K562 (cell line): Measurements from ENCODE around the gene MXRA7. TPM values are rescaled to one million over a fixed set of nuclear protein-coding genes. Genes with fewer than 3 reads are reported as not detected.

ENCODE experiments used
- CAMTA2 ChIP-seq: fragments of 250-450 bp; sonication (Bioruptor Pico); conservative IDR thresholded peaks from 2 replicates; pipeline ENCODE4 v1.5.1; 2022
- CBFB ChIP-seq: sonication (generic); formaldehyde crosslinking; IDR thresholded peaks from 2 replicates; pipeline ENCODE4 v1.4.0; 2020; ENCODE audit warnings: mild to moderate bottlenecking, missing genetic modification reagents
- CHAMP1 ChIP-seq: fragments of 450-650 bp; IDR thresholded peaks from 2 replicates; pipeline ENCODE4 v1.6.1; 2016; ENCODE audit warnings: mild to moderate bottlenecking
- CHD1 ChIP-seq: fragments of 200-600 bp; sonication (generic); IDR thresholded peaks from one replicate; pipeline ENCODE4 v1.6.1; 2012; ENCODE audit warnings: mild to moderate bottlenecking, moderate library complexity, low read length, inconsistent platforms
- DLX4 ChIP-seq: fragments of 250-450 bp; sonication (Bioruptor Pico); IDR thresholded peaks from 2 replicates; pipeline ENCODE4 v1.6.1; 2021; ENCODE audit warnings: mild to moderate bottlenecking
- EGR1 ChIP-seq: fragments of 450-650 bp; conservative IDR thresholded peaks from 2 replicates; pipeline ENCODE4 v1.6.1; 2017; ENCODE audit warnings: mild to moderate bottlenecking
- ERF ChIP-seq: fragments of 450-650 bp; formaldehyde crosslinking; IDR thresholded peaks from 2 replicates; pipeline ENCODE4 v1.4.0; 2020; ENCODE audit warnings: mild to moderate bottlenecking, mixed read lengths
- ESRRA ChIP-seq: fragments of 450-650 bp; IDR thresholded peaks from 2 replicates; pipeline ENCODE4 v1.6.1; 2014; ENCODE audit warnings: low read depth, mild to moderate bottlenecking, moderate library complexity, borderline replicate concordance
- HDAC6 ChIP-seq: IDR thresholded peaks from 2 replicates; pipeline ENCODE4 v1.6.1; 2012; ENCODE audit warnings: low read depth, mild to moderate bottlenecking, control low read depth, inconsistent platforms, low read length, moderate library complexity
- JUN ChIP-seq, 2 experiments: sonication (generic) in 1 of 2; formaldehyde crosslinking in 1 of 2; IDR thresholded peaks; 2 replicates each; pipeline versions ENCODE4 v1.6.1 to v1.8.0; 2012 to 2022; ENCODE audit warnings: borderline replicate concordance in 2 of 2, mild to moderate bottlenecking in 2 of 2, improper control_type of control experiment in 1 of 2, low read depth in 1 of 2, low read length in 1 of 2, missing genetic modification reagents in 1 of 2
- LCOR ChIP-seq: sonication (generic); formaldehyde crosslinking; IDR thresholded peaks from 2 replicates; pipeline ENCODE4 v1.8.0; 2022; ENCODE audit warnings: mild to moderate bottlenecking, missing genetic modification reagents
- PKNOX1 ChIP-seq: fragments of 450-650 bp; IDR thresholded peaks from 2 replicates; pipeline ENCODE4 v1.6.1; 2016
- RNF2 ChIP-seq: sonication (generic); IDR thresholded peaks from 2 replicates; pipeline ENCODE4 v1.6.1; 2016
- TEAD2 ChIP-seq: fragments of 450-650 bp; IDR thresholded peaks from 2 replicates; pipeline ENCODE4 v1.6.1; 2016; ENCODE audit warnings: missing genetic modification characterization, control low read depth, missing compliant biosample characterization
- TEAD4 ChIP-seq, 2 experiments: sonication (generic) in 1 of 2; formaldehyde crosslinking in 1 of 2; IDR thresholded peaks; 2 replicates each; pipeline versions ENCODE4 v1.6.1 to v1.8.0; 2012 to 2022; ENCODE audit warnings: borderline replicate concordance in 1 of 2, inconsistent platforms in 1 of 2, low read length in 1 of 2, mild to moderate bottlenecking in 1 of 2, missing genetic modification reagents in 1 of 2
- WHSC1 ChIP-seq: IDR thresholded peaks from one replicate; pipeline ENCODE4 v1.6.1; 2012; ENCODE audit warnings: low read length, control low read depth, inconsistent platforms
- ZBED1 ChIP-seq: IDR thresholded peaks from 2 replicates; pipeline ENCODE4 v1.6.1; 2014
- polyA plus RNA-seq, 8 experiments: library from polyadenylated mRNA; depleted of rRNA in 4 of 8; stranded (reverse) in 5 of 8; unstranded in 3 of 8; fragments of >200 nt; fragmentation: Nextera tagmentation in 2 of 8; fragmentation: Illumina TruSeq in 1 of 8; extraction: Ambion mirVana in 2 of 8; extraction: Trizol in 1 of 8; gene quantifications; 2 replicates each; pipeline versions ENCODE4 v1.2.1 to v1.2.3, GENCODE V29; 2011 to 2014; ENCODE audit warnings: inconsistent platforms in 1 of 8, missing spikeins in 1 of 8
- total RNA-seq, 7 experiments: library from RNA; depleted of rRNA in 6 of 7; stranded (reverse); fragments of >200 nt in 6 of 7; fragmentation: Illumina TruSeq in 2 of 7; extraction: Trizol in 2 of 7; gene quantifications; 2 replicates each; pipeline versions ENCODE4 v1.2.1 to v1.2.3, GENCODE V29; 2011 to 2021; ENCODE audit warnings: low replicate concordance in 1 of 7
- TF ChIP-seq, protein P1 (sequence below): fragments of 450-650 bp; IDR thresholded peaks from 2 replicates; pipeline ENCODE4 v1.6.1; 2018; ENCODE audit warnings: mild to moderate bottlenecking, low read depth; ENCODE audit not compliant: partially characterized antibody
- TF ChIP-seq, protein P2 (sequence below): fragments of 450-650 bp; IDR thresholded peaks from 2 replicates; pipeline ENCODE4 v1.7.1; 2018; ENCODE audit warnings: mild to moderate bottlenecking, low read depth; ENCODE audit not compliant: partially characterized antibody

The MXRA7 gene
- total and polyA plus RNA-seq, 9 of the 15 experiments (the other 6 are each of a cell fraction or from before 2014, with no cell fraction given), result 2.6 to 38.4 (median 14.3) TPM

DNA sequence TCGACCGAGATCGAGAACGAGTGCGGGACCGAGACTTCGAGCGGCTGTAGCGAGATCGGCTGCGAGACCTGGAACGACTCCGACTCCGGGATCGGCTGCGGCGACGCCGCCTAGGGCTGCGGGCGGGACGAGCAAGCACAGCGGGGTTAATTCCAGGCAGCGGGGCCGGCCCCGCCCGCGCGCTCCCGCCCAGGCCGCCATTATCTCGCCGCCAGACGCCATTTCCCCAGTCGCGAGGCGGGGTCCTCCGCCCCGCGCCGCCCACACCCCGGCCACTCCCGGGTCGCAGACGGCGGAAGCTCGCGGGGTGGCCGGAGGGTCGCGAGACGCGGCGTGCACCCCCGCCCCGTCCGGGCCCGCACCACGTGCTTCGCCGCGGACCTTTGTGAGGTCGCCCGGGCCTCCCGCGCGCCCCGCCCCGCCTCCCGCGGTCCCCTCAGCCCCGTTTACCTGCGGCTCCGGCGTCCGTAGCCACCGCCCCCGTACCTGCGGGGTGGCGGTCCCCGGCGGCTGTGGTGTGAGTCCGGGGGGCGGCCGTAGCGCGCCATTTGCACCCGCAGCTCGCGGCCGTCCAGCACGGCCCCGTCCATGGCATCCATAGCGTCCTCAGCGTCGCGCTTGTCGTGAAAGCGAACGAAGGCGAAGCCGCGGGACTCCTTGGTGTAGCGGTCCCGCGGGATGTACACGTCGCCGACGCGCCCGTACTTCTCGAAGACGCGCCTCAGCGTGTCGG is 25.8 kb upstream of the MXRA7 start (continued):
- no peak for TF ChIP-seq DLX4 (CRISPR knock-in tag)
- no peak for TF ChIP-seq WHSC1
- no peak for TF ChIP-seq ZBED1
- TF ChIP-seq CHD1, result peak; percentile 98
- no peak for TF ChIP-seq LCOR (CRISPR knock-in tag)
- TF ChIP-seq, protein P1, sequence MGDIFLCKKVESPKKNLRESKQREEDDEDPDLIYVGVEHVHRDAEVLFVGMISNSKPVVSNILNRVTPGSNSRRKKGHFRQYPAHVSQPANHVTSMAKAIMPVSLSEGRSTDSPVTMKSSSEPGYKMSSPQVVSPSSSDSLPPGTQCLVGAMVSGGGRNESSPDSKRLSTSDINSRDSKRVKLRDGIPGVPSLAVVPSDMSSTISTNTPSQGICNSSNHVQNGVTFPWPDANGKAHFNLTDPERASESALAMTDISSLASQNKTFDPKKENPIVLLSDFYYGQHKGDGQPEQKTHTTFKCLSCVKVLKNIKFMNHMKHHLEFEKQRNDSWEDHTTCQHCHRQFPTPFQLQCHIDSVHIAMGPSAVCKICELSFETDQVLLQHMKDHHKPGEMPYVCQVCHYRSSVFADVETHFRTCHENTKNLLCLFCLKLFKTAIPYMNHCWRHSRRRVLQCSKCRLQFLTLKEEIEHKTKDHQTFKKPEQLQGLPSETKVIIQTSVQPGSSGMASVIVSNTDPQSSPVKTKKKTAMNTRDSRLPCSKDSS, result no peak
- TF ChIP-seq CBFB (CRISPR knock-in tag), result 0 out of 2 replicates have a peak, but pooled peaks have one; percentile 88
- peak; percentile 23; the same call in 1 of the 2 replicates for TF ChIP-seq ERF
- TF ChIP-seq CHAMP1, result no peak
- TF ChIP-seq EGR1, result peak; percentile 63
- peak; percentile 72 for TF ChIP-seq TEAD4 (IDR thresholded peaks at IDR 0.05; ENCODE audit: low read length)
- peak; percentile 48; the same call in 1 of the 2 replicates for TF ChIP-seq TEAD4 (CRISPR knock-in tag; IDR thresholded peaks at IDR 0.05; ENCODE audit: borderline replicate concordance)
- TF ChIP-seq, protein P2, sequence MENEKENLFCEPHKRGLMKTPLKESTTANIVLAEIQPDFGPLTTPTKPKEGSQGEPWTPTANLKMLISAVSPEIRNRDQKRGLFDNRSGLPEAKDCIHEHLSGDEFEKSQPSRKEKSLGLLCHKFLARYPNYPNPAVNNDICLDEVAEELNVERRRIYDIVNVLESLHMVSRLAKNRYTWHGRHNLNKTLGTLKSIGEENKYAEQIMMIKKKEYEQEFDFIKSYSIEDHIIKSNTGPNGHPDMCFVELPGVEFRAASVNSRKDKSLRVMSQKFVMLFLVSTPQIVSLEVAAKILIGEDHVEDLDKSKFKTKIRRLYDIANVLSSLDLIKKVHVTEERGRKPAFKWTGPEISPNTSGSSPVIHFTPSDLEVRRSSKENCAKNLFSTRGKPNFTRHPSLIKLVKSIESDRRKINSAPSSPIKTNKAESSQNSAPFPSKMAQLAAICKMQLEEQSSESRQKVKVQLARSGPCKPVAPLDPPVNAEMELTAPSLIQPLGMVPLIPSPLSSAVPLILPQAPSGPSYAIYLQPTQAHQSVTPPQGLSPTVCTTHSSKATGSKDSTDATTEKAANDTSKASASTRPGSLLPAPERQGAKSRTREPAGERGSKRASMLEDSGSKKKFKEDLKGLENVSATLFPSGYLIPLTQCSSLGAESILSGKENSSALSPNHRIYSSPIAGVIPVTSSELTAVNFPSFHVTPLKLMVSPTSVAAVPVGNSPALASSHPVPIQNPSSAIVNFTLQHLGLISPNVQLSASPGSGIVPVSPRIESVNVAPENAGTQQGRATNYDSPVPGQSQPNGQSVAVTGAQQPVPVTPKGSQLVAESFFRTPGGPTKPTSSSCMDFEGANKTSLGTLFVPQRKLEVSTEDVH, result no peak
- no peak for TF ChIP-seq RNF2
- no peak for TF ChIP-seq PKNOX1
- TF ChIP-seq ESRRA, result peak; percentile 28; the same call in 1 of the 2 replicates
- no peak for TF ChIP-seq CAMTA2 (CRISPR knock-in tag)
- no peak for TF ChIP-seq HDAC6
- TF ChIP-seq JUN (IDR thresholded peaks at IDR 0.05; ENCODE audit: borderline replicate concordance, low read depth, low read length), result no peak
- peak; percentile 80; the same call in 1 of the 2 replicates for TF ChIP-seq JUN (CRISPR knock-in tag; IDR thresholded peaks at IDR 0.05; ENCODE audit: borderline replicate concordance)
- TF ChIP-seq TEAD2, result no peak
